DMS114 treated with DMSO at 0.1 percent for 48 hours (cell line): ENCODE results near the gene ANKLE1.

Experiments
- DNase-seq: peaks from one replicate; lab custom pipeline; 2025; ENCODE audit not compliant: unreplicated experiment; lab: John Stamatoyannopoulos, UW

ANKLE1 gene

GRCh38 chr19:17326595-17326966 is 44.9 kb downstream of the ANKLE1 start:
- DNase-seq, result no peak

GRCh38 chr19:17327068-17327653 is 45.5 kb downstream of the ANKLE1 start:
- DNase-seq, result no peak

- no peak for DNase-seq
Observed at GRCh38 chr19:17327654-17328516, 46.2 kb downstream of the ANKLE1 start.

- DNase-seq, result no peak
Observed at GRCh38 chr19:17328517-17329365, 47.0 kb downstream of the ANKLE1 start.

- DNase-seq, result no peak
Observed at GRCh38 chr19:17329366-17330261, 47.9 kb downstream of the ANKLE1 start.

- DNase-seq, result no peak
Observed at GRCh38 chr19:17330262-17331044, 48.8 kb downstream of the ANKLE1 start.

GRCh38 chr19:17331045-17331558 is 49.4 kb downstream of the ANKLE1 start:
- DNase-seq, result no peak

GRCh38 chr19:17332360-17332676 is 50.6 kb downstream of the ANKLE1 start:
- no peak for DNase-seq

- peak; percentile 42 for DNase-seq
Observed at GRCh38 chr19:17332677-17333581, 51.2 kb downstream of the ANKLE1 start.

- DNase-seq, result peak; percentile 15
Observed at GRCh38 chr19:17333611-17334413, 52.1 kb downstream of the ANKLE1 start.

- peak; percentile 97 for DNase-seq
Observed at GRCh38 chr19:17334414-17335409, 53.0 kb downstream of the ANKLE1 start, which contains the start of gene ANO8. Gene ANO8, minus strand, starts transcription at chr19:17334855. Its CDS starts 185 bp downstream, at chr19:17334670.

- no peak for DNase-seq
Observed at GRCh38 chr19:17335575-17335974, 53.9 kb downstream of the ANKLE1 start.
